Gastrocnemius medialis (tissue), 4 donors: ENCODE results near the gene FERMT1.

Experiments
- POLR2A ChIP-seq, 2 donors: fragments of 450-650 bp; IDR thresholded peaks; one replicate each; pipeline ENCODE4 v1.6.1; 2017; ENCODE audit warnings: antibody characterized with exemption in 2 of 2, mild to moderate bottlenecking in 2 of 2, moderate library complexity in 2 of 2
- TF ChIP-seq, protein P1 (sequence below), 5 experiments: fragments of 450-650 bp in 3 of 5; fragments of 200-600 bp in 2 of 5; sonication (generic) in 2 of 5; IDR thresholded peaks in 4 of 5; conservative IDR thresholded peaks in 1 of 5; 1 replicate in 4 of 5; 2 replicates in 1 of 5; pipeline ENCODE4 v1.5.1; 2016 to 2019; ENCODE audit warnings: antibody characterized with exemption in 5 of 5, mild to moderate bottlenecking in 3 of 5, moderate library complexity in 3 of 5

DNA sequence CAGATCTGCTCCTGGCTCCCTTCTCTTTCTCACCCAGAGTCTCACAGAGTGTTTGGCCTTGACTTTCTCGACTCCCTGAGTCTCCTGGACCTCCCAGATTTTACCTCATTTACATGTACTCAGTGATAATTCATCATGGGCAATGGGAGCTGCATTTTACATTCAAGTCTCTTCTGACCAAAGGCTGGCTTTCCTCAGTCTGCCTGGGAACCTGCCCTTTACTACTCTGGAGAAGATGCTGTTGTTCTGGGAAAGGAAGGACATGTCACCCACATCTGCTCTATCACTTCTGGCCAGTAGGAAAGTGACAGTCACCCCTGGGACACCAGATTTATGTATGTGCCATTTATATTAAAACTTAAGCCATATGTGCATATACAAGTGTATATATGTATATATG lies 76.4 kb downstream of the FERMT1 start:
- TF ChIP-seq, protein P1, sequence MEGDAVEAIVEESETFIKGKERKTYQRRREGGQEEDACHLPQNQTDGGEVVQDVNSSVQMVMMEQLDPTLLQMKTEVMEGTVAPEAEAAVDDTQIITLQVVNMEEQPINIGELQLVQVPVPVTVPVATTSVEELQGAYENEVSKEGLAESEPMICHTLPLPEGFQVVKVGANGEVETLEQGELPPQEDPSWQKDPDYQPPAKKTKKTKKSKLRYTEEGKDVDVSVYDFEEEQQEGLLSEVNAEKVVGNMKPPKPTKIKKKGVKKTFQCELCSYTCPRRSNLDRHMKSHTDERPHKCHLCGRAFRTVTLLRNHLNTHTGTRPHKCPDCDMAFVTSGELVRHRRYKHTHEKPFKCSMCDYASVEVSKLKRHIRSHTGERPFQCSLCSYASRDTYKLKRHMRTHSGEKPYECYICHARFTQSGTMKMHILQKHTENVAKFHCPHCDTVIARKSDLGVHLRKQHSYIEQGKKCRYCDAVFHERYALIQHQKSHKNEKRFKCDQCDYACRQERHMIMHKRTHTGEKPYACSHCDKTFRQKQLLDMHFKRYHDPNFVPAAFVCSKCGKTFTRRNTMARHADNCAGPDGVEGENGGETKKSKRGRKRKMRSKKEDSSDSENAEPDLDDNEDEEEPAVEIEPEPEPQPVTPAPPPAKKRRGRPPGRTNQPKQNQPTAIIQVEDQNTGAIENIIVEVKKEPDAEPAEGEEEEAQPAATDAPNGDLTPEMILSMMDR (IDR thresholded peaks at IDR 0.05 in 4 of 5, conservative IDR thresholded peaks at IDR 0.05 in 1 of 5), result no peak
- no peak for TF ChIP-seq POLR2A (IDR thresholded peaks at IDR 0.05)
